BJ (cell line): ENCODE data around the gene PAFAH1B1. TPM values are rescaled to one million over a fixed set of nuclear protein-coding genes. Genes with fewer than 3 reads are reported as not detected.
A peak's percentile ranks its signal among the peaks of the same experiment; 100 is the strongest.

ENCODE experiments used
- CTCF ChIA-PET: fragments of 350-600 bp; formaldehyde crosslinking; extraction: SDS; loops from one replicate; lab custom pipeline; 2021; ENCODE audit warnings: antibody characterized with exemption, inconsistent platforms; lab: Yijun Ruan, JAX
- POLR2A ChIA-PET: fragments of 300-600 bp; sonication (Branson Sonifier 250); formaldehyde crosslinking; extraction: SDS; loops from one replicate; lab custom pipeline; 2021; ENCODE audit warnings: antibody characterized with exemption; lab: Charles Lee
- DNase-seq: peaks from one replicate; pipeline ENCODE4 v3.0.0-alpha.2; 2011; ENCODE audit warnings: low read depth
- H3K27me3 ChIP-seq: 2 replicates; pipeline ENCODE4 v1.6.0; 2011; ENCODE audit warnings: low read length; ENCODE audit not compliant: control insufficient read depth, insufficient read depth
- H3K36me3 ChIP-seq: 2 replicates; pipeline ENCODE4 v1.5.1; 2011; ENCODE audit warnings: low read length; ENCODE audit not compliant: control insufficient read depth, insufficient read depth
- H3K4me3 ChIP-seq: 2 replicates; pipeline ENCODE4 v1.5.1; 2011; ENCODE audit warnings: low read depth, mild to moderate bottlenecking, control low read depth, low read length
- polyA plus RNA-seq: library from polyadenylated mRNA; depleted of rRNA; stranded (reverse); fragments of >200 nt; gene quantifications from 2 replicates; pipeline ENCODE4 v1.2.3, GENCODE V29; 2011
- TF ChIP-seq, protein P1 (sequence below): IDR thresholded peaks from 2 replicates; pipeline ENCODE4 v1.5.1; 2011; ENCODE audit warnings: low read depth, mild to moderate bottlenecking, control low read depth, inconsistent platforms, low read length, moderate library complexity; ENCODE audit not compliant: insufficient read depth

The PAFAH1B1 gene
- polyA plus RNA-seq, 1 experiment: 66.2 TPM

DNA sequence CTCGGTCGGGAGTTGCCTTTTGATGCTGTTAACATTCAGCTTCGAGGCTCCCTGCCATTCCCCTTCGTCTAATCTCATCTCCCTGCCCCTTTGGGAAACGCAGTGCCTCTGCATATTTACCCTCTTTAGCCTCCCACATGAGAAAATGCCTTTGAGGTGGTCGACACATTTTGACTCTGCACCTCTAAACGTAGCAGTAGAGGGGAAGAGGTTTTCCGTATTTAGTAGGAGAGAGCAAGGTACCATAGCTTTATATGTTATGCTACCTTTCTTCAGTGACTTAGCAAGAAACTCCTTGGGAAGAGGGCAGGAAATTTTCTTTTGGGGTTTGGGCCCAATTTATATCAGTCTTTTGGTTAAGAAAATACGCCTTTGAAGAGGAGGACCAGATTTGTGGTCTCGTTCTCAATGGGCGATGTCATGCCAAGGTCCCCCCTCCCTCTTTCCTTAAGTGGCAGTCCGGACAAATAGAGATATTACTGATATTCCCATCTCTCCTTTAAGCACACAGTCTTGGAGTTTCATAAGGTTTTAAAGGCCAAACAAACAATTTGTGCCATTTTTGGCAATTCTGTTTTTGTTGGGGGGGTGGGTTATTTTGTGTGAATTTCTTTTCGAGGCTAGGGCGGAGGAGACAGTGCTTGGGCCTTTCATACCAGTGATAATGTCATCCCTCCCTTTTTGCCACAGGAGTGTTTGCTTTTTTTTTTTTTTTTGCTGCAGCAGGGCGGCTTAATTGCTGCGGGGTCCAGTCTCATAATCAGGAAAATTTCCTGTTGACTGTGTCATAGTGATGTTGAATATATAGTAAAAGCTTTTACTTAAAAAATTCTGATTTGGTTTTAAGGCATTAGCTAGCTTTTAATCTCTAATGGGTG lies 1.5 kb downstream of the PAFAH1B1 start:
- POLR2A ChIA-PET: no interaction called here
- H3K4me3 ChIP-seq: peak overlapping the region; percentile 98
- no peak for DNase-seq
- TF ChIP-seq, protein P1, sequence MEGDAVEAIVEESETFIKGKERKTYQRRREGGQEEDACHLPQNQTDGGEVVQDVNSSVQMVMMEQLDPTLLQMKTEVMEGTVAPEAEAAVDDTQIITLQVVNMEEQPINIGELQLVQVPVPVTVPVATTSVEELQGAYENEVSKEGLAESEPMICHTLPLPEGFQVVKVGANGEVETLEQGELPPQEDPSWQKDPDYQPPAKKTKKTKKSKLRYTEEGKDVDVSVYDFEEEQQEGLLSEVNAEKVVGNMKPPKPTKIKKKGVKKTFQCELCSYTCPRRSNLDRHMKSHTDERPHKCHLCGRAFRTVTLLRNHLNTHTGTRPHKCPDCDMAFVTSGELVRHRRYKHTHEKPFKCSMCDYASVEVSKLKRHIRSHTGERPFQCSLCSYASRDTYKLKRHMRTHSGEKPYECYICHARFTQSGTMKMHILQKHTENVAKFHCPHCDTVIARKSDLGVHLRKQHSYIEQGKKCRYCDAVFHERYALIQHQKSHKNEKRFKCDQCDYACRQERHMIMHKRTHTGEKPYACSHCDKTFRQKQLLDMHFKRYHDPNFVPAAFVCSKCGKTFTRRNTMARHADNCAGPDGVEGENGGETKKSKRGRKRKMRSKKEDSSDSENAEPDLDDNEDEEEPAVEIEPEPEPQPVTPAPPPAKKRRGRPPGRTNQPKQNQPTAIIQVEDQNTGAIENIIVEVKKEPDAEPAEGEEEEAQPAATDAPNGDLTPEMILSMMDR: no peak
- H3K27me3 ChIP-seq: no peaks in the 10 kb centered on the region
- CTCF ChIA-PET: interaction anchor here (0.7 kb wide), 1 partner anchor 171 kb away, joined by 3 read pairs; no protein-coding TSS in a partner anchor
- H3K36me3 ChIP-seq: no peaks in the 10 kb centered on the region

DNA sequence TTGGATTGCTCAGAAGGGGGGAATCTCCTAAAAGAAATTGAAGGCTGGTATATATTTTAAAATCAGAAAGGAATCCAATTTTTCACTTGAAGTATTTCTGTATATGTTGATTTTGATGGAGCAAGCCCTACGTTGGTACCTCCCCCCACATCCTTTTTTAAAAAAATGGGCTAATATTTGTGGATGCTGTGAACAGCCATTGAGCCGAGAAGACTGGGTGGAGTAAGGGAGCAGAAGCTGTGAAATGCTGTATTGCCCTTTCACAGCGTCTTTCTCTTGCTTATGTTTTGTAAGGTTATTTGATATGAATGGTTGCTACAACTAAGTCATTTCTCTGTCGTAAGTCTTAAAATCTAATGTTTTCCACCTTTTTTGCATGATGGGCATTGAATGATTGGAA lies 2.3 kb downstream of the PAFAH1B1 start:
- Histone ChIP-seq H3K36me3 (no peaks in the 10 kb centered on the region), H3K27me3 (no peaks in the 10 kb centered on the region), H3K4me3 (peak overlapping the region; percentile 98)
- TF ChIP-seq, protein P1: no peak
- DNase-seq: no peak
- POLR2A ChIA-PET: no interaction called here
- CTCF ChIA-PET: no interaction called here

DNA sequence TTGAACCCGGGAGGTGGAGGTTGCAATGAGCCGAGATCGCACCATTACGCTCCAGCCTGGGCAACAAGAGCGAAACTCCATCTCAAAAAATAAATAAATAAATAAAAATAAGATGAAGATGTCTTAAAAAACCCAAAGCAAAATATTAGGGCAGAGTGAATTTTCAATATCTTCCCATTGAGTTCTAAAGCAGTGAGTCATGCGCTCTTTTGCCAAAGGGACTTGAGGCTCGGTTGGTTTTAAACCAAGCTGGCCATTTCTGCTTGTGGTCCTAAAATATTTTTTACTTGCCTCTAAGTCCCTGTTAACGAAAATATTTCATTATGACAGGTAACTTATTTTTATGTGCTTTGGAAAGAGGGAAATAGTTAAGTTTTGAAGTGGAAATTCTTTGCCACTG lies 4.7 kb downstream of the PAFAH1B1 start:
- Histone ChIP-seq H3K36me3 (no peaks in the 10 kb centered on the region), H3K27me3 (no peaks in the 10 kb centered on the region), H3K4me3 (no peak overlapping the region)
- ChIA-PET CTCF (no interaction called here), POLR2A (interaction anchor here (0.6 kb wide), 1 partner anchor 113 kb away, joined by 4 read pairs; no protein-coding TSS in a partner anchor)
- TF ChIP-seq, protein P1: no peak
- DNase-seq: peak; percentile 19

DNA sequence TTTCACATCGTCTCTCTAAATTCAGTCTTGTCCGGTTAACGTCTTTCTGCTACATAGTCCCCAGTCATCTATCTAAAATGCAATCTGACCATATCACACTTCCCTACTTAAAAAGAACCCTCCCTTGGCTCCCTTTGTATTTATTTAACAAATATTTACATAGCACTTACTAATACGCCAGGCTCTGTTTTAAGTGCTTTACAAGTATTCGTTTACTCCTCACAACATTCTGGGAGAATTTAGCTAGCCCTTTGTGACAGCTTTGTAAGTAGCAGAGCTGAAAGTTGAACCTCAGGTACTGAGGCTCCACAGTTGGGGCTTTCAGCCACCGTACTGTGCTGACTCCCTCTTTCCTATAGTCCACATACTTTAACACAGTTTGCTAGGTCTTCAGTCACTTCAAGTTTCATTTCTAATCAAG lies 9.2 kb downstream of the PAFAH1B1 start:
- Histone ChIP-seq H3K27me3 (no peaks in the 10 kb centered on the region), H3K4me3 (no peak overlapping the region), H3K36me3 (no peaks in the 10 kb centered on the region)
- DNase-seq: no peak
- TF ChIP-seq, protein P1: no peak
- ChIA-PET POLR2A (no interaction called here), CTCF (no interaction called here)

DNA sequence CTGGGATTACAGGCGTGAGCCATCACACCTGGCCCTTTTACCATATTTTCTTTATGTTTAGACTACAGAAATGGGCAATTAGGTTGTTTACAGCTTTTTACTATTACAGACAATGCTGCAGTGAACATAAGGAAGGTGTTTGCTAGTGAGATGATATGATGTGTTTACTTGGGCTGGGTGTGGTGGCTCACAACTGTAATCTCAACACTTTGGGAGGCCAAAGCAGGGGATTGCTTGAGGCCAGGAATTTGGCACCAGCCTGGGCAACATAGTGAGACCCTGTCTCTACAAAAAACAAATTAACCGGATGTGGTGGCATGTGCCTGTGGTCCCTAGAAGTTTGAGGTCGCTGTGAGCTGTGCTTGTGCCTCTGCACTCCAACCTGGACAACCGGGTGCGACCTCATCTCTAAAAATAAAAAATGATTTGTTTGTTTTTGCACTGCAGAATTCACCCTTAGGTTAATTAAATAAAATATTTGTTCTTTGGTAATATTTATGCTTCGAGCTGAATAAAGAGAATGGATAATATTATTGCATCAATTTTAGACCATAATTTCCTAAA lies 15.0 kb downstream of the PAFAH1B1 start:
- Histone ChIP-seq H3K27me3 (no peaks in the 10 kb centered on the region), H3K4me3 (no peak overlapping the region), H3K36me3 (no peaks in the 10 kb centered on the region)
- no peak for DNase-seq
- TF ChIP-seq, protein P1: no peak
- CTCF ChIA-PET: no interaction called here
- POLR2A ChIA-PET: no interaction called here
